Measurements from ENCODE around the gene HLA-DQA1.
"Not testable (repeated sequence)": the region's sequence is repeated elsewhere in the genome, so short reads cannot be mapped to it uniquely, and the experiment has no call there.

Gene HLA-DQA1

DNA sequence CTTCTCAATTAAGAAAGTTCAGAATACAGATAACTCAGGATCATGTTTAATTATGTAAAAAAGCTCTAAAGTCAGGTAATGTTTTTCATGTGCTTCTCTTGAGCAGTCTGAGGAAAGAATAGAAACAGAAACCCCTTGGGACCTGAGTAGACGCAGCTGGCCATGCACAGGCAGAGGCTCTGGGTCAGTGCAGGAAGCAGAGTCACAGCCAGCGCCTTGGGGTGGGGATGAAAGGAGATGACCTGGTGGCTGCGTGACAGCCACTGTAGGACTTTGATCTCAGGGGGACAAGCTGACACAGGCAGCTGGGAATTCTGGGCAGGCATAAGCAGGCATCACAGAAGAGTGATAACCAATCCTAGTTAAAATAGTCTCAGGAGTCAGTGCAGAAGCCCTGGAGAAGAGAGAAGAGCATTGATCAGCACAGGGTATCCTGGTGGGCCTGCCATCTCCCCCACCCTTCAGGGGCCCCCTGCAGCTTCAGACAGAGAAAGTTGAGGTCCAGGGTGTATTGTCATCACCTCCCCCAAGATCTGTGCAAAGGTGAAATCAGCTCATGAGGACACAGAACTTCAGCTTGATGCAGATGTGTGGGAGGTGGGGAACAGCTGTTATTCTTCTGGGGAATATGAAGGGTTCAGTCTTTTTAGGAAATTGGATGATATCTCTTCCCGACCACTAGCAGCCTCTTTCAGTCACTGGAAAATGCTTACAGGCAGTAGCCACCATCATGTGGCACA, 22.8 kb downstream of the HLA-DQA1 start:
- no peak for DNase-seq

DNA sequence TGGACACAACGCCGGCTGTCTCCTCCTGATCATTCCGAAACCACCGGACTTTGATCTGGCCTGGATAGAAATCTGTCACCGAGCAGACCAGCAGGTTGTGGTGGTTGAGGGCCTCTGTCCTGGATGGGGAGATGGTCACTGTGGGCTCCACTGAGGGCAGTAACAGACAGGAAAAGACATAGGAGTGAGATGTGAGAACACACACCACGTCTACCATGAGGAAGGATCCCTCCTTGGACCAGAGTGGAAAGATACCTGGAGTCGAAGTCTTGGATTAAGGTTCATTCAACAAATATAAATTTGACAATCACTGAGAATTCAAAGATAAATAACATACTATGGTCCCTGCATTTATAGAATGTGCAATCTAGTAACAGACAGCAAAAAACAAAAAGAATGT, 24.9 kb downstream of the HLA-DQA1 start:
- DNase-seq, result no peak

DNA sequence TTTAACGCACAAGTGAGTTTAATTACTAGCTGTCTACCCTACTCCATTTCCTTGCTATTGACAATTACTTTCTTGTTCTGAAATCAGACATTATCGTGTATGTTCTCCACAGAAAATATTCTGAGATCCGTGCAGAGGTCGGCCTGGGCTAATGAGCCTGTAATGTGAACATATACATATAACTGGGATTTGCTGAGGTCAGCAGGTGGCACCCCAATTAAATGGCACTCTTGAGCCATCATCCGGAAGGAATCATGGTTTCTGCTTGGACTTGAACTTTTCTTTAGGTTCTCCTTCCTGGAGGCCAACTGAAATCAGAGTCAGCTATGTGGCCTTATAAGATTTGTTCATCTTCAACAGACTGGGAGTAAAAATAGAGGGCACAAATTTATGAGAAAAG, 25.6 kb downstream of the HLA-DQA1 start:
- DNase-seq, result no peak

DNA sequence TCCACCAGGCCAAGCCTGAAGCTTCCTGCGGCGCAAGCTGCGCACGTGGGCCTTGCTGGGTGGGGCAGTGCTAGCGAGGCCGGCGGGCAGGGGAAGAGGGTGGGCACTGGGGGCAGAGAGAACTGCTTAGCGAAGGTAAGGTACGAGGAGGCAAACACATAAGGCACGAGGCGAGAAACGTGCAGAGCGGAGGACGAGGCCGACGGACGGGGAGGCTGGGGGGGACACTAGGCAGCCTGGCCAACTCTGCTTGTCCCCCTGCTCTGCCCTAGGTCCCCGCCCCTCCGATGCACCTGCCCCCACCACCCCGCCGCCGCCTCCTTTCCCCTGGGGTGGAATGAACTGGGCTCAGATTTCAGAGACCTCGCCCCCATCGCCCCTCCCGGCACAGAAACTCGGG, 27.1 kb downstream of the HLA-DQA1 start:
- DNase-seq, result no peak

DNA sequence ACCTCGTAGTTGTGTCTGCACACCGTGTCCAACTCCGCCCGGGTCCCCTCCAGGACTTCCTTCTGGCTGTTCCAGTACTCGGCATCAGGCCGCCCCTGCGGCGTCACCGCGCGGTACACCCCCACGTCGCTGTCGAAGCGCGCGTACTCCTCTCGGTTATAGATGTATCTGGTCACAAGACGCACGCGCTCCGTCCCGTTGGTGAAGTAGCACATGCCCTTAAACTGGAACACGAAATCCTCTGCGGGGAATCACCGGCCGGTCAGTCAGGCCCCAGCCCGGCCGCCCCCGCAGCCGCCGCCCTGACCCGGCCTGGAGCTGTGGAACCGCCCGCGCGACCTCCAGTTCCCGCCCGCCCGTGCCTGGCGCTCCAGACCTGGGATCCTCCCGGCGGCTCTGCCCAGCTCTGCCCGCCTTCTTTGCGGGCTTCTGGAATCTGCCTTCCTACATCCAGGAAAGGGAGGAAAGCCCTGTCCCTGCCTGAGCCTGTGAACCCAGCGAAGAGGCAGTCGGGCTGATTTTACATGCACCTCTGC, 27.7 kb downstream of the HLA-DQA1 start:
- DNase-seq, result no peak

GRCh38 chr6:32665661-32666060, 28.5 kb downstream of the HLA-DQA1 start:
- DNase-seq, result no peak

GRCh38 chr6:32666420-32667300, 29.5 kb downstream of the HLA-DQA1 start, which contains the start of gene HLA-DQB1:
TSS of gene HLA-DQB1 (minus strand) at chr6:32666657. CDS start at chr6:32666607, 50 bp downstream.
- no peak for DNase-seq

- DNase-seq, result no peak
Measured at GRCh38 chr6:32668226-32668747, 31.1 kb downstream of the HLA-DQA1 start.

DNA sequence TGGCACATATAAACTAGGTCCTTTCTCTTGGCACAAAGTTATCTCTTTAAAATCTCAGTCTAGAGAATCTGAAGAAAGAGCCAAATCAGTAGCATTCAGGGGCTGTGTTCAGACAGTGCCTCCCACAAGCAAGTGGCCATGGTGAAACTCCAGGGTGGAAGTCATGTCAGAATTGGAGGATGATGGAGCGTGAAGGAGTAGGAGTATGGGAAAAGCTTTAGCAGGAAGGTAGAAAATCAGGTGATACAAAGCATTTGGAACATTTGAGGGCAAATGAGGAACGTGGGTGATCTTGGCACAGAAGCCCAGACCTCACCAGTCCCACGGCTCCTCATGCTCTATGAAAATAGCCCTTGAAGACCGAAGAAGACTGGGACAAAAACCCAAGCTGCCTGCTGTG, 32.0 kb downstream of the HLA-DQA1 start:
- DNase-seq, result no peak

DNA sequence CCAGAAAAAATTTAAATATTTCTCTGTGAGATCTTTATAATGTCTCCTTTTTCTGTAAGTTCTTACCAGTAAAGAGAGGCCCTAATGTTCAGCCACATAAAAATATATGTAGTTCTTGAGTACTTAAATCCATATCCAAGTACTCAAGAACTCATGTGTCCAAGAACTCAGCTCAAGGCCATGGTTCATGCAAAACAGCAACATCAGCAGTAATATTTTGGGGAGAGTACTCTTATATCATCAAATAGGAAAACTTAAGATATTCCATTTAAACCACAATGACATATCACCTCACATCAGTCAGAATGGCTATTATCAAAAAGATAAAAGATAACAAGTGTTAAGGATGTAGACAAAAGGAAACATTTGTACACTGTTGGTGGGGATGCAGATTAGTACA, 32.7 kb downstream of the HLA-DQA1 start:
- no peak for DNase-seq

DNA sequence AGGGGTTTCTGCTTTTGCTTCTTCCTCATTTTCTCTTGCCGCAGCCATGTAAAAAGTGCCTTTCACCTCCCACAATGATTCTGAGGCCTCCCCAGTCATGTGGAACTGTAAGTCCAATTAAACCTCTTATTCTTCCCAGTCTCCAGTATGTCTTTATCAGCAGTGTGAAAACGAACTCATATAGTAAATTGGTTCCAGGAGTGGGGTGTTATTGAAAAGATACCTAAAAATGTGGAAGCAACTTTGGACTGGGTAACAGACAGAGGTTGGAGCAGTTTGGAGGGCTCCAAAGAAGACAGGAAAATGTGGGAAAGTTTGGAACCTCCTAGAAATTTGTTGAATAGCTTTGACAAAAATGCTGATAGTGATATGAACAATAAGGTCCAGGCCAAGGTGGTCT, 34.7 kb downstream of the HLA-DQA1 start:
- not testable (repeated sequence) for DNase-seq

- DNase-seq, result not testable (repeated sequence)
Measured at GRCh38 chr6:32674123-32674522, 36.9 kb downstream of the HLA-DQA1 start.

DNA sequence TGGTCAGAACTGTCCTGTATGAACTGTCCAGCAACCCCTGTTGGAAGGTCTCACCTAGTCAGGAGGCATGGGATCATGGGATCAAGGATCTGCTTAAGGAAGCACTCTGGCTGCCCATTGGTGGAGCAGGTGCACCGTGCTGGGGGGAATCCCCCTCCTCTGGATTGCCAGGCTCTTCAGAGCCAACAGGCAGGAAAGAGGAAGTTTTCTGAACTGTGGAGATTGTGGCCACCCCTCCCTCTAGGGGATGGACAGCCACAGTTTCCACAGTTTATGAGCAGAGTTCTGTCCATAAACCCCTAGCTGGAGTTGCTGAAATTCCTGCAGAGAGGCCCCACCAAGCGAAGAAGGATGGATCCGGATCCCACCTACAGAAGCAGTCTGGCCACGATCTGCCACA, 42.3 kb downstream of the HLA-DQA1 start:
- DNase-seq, result no peak

DNA sequence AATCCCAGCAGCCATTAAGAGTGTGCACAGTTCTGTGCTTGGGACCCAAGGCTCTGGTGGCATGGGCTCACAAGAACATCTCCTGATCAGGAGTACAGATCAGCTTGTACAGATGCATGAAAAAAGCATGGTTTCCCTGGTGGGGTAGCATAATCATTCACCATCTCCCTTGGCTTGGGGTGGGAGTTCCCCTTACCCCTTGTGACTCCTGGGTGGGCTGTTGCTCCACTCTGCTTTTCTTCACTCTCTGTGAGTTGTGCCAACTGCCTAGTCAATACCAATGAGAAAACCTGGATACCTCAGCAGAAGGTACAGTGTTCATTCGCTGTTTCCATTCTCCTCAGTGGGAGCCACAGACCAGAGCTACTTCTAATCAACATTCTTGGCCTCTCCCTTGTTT, 42.8 kb downstream of the HLA-DQA1 start:
- DNase-seq, result no peak

DNA sequence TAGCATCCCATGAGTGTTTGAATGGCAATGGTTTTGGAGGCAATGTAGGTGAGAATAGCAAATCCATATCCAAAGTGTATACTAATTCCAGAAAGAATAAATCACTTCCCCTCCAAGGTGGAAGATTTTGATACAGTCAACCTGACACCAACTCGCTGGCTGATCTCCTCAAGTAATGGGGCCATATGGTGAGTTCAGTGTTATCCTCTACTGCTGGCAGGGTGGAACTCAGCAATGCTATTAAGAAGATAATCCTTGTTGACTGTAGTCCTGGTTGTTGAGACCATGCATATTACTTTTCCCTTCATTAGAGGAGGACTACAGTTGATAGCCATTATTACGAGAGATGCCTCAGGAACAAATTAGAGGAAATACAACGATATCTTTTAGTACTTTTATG, 47.0 kb downstream of the HLA-DQA1 start:
- DNase-seq, result no peak

DNA sequence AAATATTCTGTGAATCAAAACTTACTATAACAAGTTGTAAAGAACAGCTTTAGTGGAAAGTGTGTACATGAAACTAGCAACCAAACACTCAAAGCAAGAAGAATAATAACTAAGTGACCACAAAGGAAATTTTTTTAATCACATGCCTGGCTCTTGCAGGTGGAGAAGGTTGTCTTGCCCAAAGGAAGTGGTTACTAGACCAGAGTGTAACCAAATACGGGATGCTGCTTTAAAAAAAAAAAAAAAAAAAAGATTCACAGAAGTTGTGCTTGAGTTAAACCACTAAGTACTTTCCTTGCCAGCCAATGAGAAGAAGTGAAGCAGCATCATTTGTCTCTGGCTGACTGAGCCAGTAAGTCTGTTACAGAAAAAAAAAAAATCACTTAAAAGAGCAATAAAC, 48.4 kb downstream of the HLA-DQA1 start:
- DNase-seq, result no peak

GRCh38 chr6:32689531-32690501, 52.6 kb downstream of the HLA-DQA1 start:
- DNase-seq, result no peak

- no peak for DNase-seq
Measured at GRCh38 chr6:32692019-32692418, 54.8 kb downstream of the HLA-DQA1 start.
